ENCODE data around the gene CREBL2. TPM values are rescaled to one million over a fixed set of nuclear protein-coding genes. Genes with fewer than 3 reads are reported as not detected.

CREBL2 gene
- total RNA-seq, 1 experiment from 2014 or later = 20.4 TPM

DNA sequence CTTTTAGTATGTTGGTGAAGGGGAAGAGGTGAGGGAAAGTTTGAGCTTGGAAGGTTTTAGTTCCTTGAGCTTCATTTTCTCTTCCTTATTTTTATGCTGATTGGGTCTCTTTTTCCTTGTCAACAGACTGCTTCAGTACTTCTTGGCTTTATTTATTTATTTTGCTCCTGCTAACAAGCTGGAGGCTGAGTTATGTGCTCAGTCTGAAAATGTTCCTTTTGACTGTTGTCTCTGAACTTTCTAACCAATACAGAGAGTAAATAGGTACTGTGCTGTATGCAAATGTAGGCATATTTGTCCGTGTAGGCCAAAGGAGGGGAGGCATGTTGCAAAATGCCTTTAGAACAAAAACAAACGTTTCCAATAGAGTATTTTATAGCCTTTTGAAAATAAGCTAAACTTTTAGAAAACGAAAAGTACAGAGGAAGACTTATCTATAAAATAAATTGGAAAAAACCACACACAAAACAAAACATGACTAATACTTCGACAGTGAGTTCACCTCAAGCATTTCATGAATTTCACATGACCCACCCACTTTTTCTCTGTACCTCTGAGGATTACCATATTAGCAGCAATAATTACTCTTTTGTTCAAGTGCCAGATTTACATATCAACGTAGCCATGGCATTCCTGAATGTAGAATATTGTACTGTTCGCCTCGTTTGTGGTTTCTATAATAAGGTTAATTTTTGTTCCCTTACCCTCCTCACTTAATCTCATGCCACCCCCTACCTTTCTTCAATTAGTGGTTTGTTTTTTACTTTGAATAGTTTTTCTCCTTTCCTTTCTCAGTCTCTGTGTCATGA is 4.7 kb upstream of the CREBL2 start:
- Mint-ChIP-seq H3K4me1 (ENCODE audit: low read depth, unreplicated experiment) (peaks cover 35% of the 10 kb centered on the region), H3K27me3 (ENCODE audit: unreplicated experiment) (no peaks in the 10 kb centered on the region), H3K9me3 (ENCODE audit: low read depth, unreplicated experiment) (no peaks in the 10 kb centered on the region), H3K27ac (ENCODE audit: unreplicated experiment) (peak overlapping the region; percentile 96), H3K36me3 (ENCODE audit: insufficient read depth, unreplicated experiment) (peaks cover 15% of the 10 kb centered on the region), H3K4me3 (ENCODE audit: low read depth, unreplicated experiment) (peak overlapping the region; percentile 25)
- no TSS peak for BruUV-seq (replicated peaks)
- CTCF ChIA-PET = interaction anchor here (0.6 to 1.3 kb wide), 9 partner anchors 10 to 120 kb away, joined by 3 to 9 read pairs (median 3); no protein-coding TSS in a partner anchor
- TF ChIP-seq, protein P1, sequence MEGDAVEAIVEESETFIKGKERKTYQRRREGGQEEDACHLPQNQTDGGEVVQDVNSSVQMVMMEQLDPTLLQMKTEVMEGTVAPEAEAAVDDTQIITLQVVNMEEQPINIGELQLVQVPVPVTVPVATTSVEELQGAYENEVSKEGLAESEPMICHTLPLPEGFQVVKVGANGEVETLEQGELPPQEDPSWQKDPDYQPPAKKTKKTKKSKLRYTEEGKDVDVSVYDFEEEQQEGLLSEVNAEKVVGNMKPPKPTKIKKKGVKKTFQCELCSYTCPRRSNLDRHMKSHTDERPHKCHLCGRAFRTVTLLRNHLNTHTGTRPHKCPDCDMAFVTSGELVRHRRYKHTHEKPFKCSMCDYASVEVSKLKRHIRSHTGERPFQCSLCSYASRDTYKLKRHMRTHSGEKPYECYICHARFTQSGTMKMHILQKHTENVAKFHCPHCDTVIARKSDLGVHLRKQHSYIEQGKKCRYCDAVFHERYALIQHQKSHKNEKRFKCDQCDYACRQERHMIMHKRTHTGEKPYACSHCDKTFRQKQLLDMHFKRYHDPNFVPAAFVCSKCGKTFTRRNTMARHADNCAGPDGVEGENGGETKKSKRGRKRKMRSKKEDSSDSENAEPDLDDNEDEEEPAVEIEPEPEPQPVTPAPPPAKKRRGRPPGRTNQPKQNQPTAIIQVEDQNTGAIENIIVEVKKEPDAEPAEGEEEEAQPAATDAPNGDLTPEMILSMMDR (IDR thresholded peaks at IDR 0.05; ENCODE audit: unreplicated experiment) = no peak
- DNase-seq = peak; percentile 23
- intact Hi-C loops (cut with micrococcal nuclease; ENCODE audit: unreplicated experiment) = loop anchor here (2.0 kb wide), 1 partner anchor 46 kb away; no protein-coding TSS in a partner anchor

DNA sequence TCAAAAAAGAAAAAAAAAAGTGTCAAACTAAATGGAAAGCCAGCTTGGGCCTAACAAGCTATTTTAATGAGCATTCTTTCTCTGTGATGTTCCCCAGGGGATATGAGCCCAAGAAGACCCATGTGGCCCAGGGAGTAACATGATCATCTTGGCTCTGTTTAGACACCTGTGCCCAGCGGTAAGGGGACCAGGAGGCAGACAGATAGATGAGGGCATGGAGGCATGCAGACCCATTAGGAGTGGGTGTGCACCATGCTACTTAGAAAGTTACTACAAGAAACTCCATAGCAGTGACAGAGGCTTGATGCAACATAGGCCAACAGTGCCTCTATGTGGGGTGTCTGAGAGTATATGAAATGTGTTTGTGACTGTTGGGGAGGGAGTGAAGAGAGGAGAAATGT is 3.1 kb upstream of the CREBL2 start:
- Mint-ChIP-seq H3K27ac (ENCODE audit: unreplicated experiment) (peak overlapping the region; percentile 68), H3K36me3 (ENCODE audit: insufficient read depth, unreplicated experiment) (peaks cover 23% of the 10 kb centered on the region), H3K4me1 (ENCODE audit: low read depth, unreplicated experiment) (peaks cover 42% of the 10 kb centered on the region), H3K27me3 (ENCODE audit: unreplicated experiment) (no peaks in the 10 kb centered on the region), H3K4me3 (ENCODE audit: low read depth, unreplicated experiment) (no peak overlapping the region), H3K9me3 (ENCODE audit: low read depth, unreplicated experiment) (no peaks in the 10 kb centered on the region)
- no TSS peak for BruUV-seq (replicated peaks)
- DNase-seq = peak; percentile 18
- CTCF ChIA-PET = no interaction called here
- intact Hi-C loops (cut with micrococcal nuclease; ENCODE audit: unreplicated experiment) = no loop called here
- TF ChIP-seq, protein P1 (IDR thresholded peaks at IDR 0.05; ENCODE audit: unreplicated experiment) = no peak

DNA sequence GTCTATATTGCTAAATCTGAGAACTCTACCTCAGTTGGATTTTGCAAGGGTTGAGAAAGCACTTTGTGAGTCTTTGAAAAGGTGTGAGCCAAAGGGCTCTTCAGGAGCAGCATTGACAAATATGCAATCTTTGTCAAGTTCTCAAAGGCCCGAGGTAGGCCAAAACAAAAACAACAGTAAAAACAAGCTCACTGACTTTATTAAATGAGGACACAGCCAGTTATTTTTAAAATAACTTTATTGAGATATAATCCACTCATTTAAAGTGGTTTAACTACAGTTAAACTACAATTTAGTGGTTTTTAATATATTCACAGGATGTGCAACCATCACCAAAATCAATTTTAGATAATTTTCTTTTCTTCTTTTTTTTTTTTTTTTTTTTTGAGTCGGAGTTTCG is 2.0 kb upstream of the CREBL2 start:
- H3K4me1 Mint-ChIP-seq (ENCODE audit: low read depth, unreplicated experiment) = peaks cover 43% of the 10 kb centered on the region
- H3K9me3 Mint-ChIP-seq (ENCODE audit: low read depth, unreplicated experiment) = no peaks in the 10 kb centered on the region
- TF ChIP-seq, protein P1 (IDR thresholded peaks at IDR 0.05; ENCODE audit: unreplicated experiment) = no peak
- no peak overlapping the region for H3K27ac Mint-ChIP-seq (ENCODE audit: unreplicated experiment)
- H3K27me3 Mint-ChIP-seq (ENCODE audit: unreplicated experiment) = no peaks in the 10 kb centered on the region
- intact Hi-C loops (cut with micrococcal nuclease; ENCODE audit: unreplicated experiment) = no loop called here
- no peak for DNase-seq
- CTCF ChIA-PET = interaction anchor here (0.7 kb wide), 1 partner anchor 1818 kb away, joined by 7 read pairs; no protein-coding TSS in a partner anchor
- BruUV-seq (replicated peaks) = no TSS peak
- H3K36me3 Mint-ChIP-seq (ENCODE audit: insufficient read depth, unreplicated experiment) = peaks cover 23% of the 10 kb centered on the region
- H3K4me3 Mint-ChIP-seq (ENCODE audit: low read depth, unreplicated experiment) = no peak overlapping the region

DNA sequence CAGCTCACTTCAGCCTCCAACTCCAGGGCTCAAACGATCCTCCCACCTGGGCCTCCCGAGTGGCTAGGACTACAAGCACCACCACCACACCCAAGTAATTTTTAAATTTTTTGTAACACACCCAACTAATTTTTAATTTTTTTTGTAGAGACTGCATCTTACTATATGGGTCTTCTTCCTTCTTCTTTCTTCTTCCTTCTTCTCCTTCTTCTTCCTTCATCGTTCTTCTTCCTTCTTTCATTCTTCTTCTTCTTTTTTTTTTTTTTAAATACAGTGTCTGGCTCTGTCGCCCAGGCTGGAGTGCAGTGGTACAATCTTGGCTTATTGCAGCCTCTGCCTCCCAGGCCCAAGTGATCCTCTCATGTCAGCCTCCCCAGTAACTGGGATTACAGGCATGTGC is 965 bp upstream of the CREBL2 start:
- Mint-ChIP-seq H3K27me3 (ENCODE audit: unreplicated experiment) (no peaks in the 10 kb centered on the region), H3K27ac (ENCODE audit: unreplicated experiment) (peak overlapping the region; percentile 90), H3K4me1 (ENCODE audit: low read depth, unreplicated experiment) (peaks cover 43% of the 10 kb centered on the region), H3K36me3 (ENCODE audit: insufficient read depth, unreplicated experiment) (peaks cover 23% of the 10 kb centered on the region), H3K4me3 (ENCODE audit: low read depth, unreplicated experiment) (peak overlapping the region; percentile 94), H3K9me3 (ENCODE audit: low read depth, unreplicated experiment) (no peaks in the 10 kb centered on the region)
- intact Hi-C loops (cut with micrococcal nuclease; ENCODE audit: unreplicated experiment) = loop anchor here (1.0 kb wide), 1 partner anchor 234 kb away; no protein-coding TSS in a partner anchor
- CTCF ChIA-PET = no interaction called here
- BruUV-seq (replicated peaks) = no TSS peak
- DNase-seq = no peak
- TF ChIP-seq, protein P1 (IDR thresholded peaks at IDR 0.05; ENCODE audit: unreplicated experiment) = no peak
